ENCODE measurements around the gene VPS35L. TPM values are rescaled to one million over a fixed set of nuclear protein-coding genes. Genes with fewer than 3 reads are reported as not detected.

The VPS35L gene
- total and polyA plus RNA-seq, 2 of the 13 experiments (the other 11 are each of a cell fraction or from before 2014, with no cell fraction given): 1.4 to 1.6 TPM

- TF ChIP-seq ZNF318 (CRISPR knock-in tag; IDR thresholded peaks at IDR 0.05): no peak
- peak; percentile 7; the same call in 1 of the 2 replicates for TF ChIP-seq ZBTB39 (CRISPR knock-in tag; IDR thresholded peaks at IDR 0.05)
- TF ChIP-seq KAT7 (CRISPR knock-in tag; IDR thresholded peaks at IDR 0.05; ENCODE audit: borderline replicate concordance): peak; percentile 94; the same call in 1 of the 2 replicates
- TF ChIP-seq MAFK (conservative IDR thresholded peaks at IDR 0.05 in 1 of 2, IDR thresholded peaks at IDR 0.05 in 1 of 2; ENCODE audit: low read length in 2 of 2): no peak
- no peak for TF ChIP-seq SNRNP70 (IDR thresholded peaks at IDR 0.05; ENCODE audit: low read depth, low read length)
- peak; percentile 97 for TF ChIP-seq ZNF501 (CRISPR knock-in tag; IDR thresholded peaks at IDR 0.05)
- TF ChIP-seq GATAD1 (CRISPR knock-in tag; IDR thresholded peaks at IDR 0.05): peak; percentile 77
- TF ChIP-seq HMG20A (CRISPR knock-in tag; IDR thresholded peaks at IDR 0.05; ENCODE audit: borderline replicate concordance): peak; percentile 16; the same call in 1 of the 2 replicates
- TF ChIP-seq FOXA1 (IDR thresholded peaks at IDR 0.05): no peak
- TF ChIP-seq FOXA1 (CRISPR knock-in tag; IDR thresholded peaks at IDR 0.05): peak; percentile 27; the same call in 1 of the 2 replicates
- peak; percentile 10; the same call in 1 of the 2 replicates for TF ChIP-seq ZNF749 (CRISPR knock-in tag; IDR thresholded peaks at IDR 0.05; ENCODE audit: borderline replicate concordance)
- TF ChIP-seq NFIC (IDR thresholded peaks at IDR 0.05; ENCODE audit: low read length): no peak
- no peak for TF ChIP-seq SOX13 (IDR thresholded peaks at IDR 0.05)
- TF ChIP-seq SOX13 (CRISPR knock-in tag; conservative IDR thresholded peaks at IDR 0.05 in 1 of 2, IDR thresholded peaks at IDR 0.05 in 1 of 2): no peak; a peak in 1 of 4 replicates
- TF ChIP-seq ZFP36 (IDR thresholded peaks at IDR 0.05; ENCODE audit: borderline replicate concordance, low read depth, low read length, partially characterized antibody): no peak
- TF ChIP-seq PRMT3 (CRISPR knock-in tag; IDR thresholded peaks at IDR 0.05; ENCODE audit: borderline replicate concordance, low read depth): no peak
- TF ChIP-seq POLR2A (IDR thresholded peaks at IDR 0.05; ENCODE audit: insufficient read depth in 1 of 2, low read depth in 2 of 2, low read length in 2 of 2): peak; percentile 71 to 95
- TF ChIP-seq TRIM24 (CRISPR knock-in tag; IDR thresholded peaks at IDR 0.05): no peak
- peak; percentile 90 for TF ChIP-seq ZNF335 (CRISPR knock-in tag; IDR thresholded peaks at IDR 0.05)
- no peak for TF ChIP-seq TBP (CRISPR knock-in tag; IDR thresholded peaks at IDR 0.05)
These were observed 33.8 kb upstream of the VPS35L start, which contains the start of gene GDE1 (continued) for GRCh38 chr16:19521471-19522396.

All from HepG2 (cell line).